A549 (cell line): ENCODE results near the gene UBE2U. TPM values are rescaled to one million over a fixed set of nuclear protein-coding genes. Genes with fewer than 3 reads are reported as not detected.

Experiments
- ATAC-seq, 2 experiments: fragments of 200-7000 bp in 1 of 2; fragments of >200 bp in 1 of 2; cut with Nextera tagmentation in 1 of 2; cut with Tn5 transposase in 1 of 2; 3 replicates each; pipeline versions ENCODE4 v1.8.0 to v1.9.1; 2018 to 2020; ENCODE audit warnings: mild to moderate bottlenecking in 1 of 2, moderate library complexity in 1 of 2
- CTCF ChIA-PET: fragments of 300-600 bp; sonication (Branson Sonifier 250); formaldehyde crosslinking; extraction: SDS; loops from one replicate; lab custom pipeline; 2021; ENCODE audit warnings: antibody characterized with exemption, inconsistent platforms; lab: Yijun Ruan, JAX
- POLR2A ChIA-PET: fragments of 350-600 bp; formaldehyde crosslinking; extraction: SDS; loops from one replicate; lab custom pipeline; 2021; ENCODE audit warnings: antibody characterized with exemption, inconsistent platforms; lab: Yijun Ruan, JAX
- DNase-seq, 2 experiments: peaks; one replicate each; pipeline versions ENCODE4 v3.0.0 to v3.0.0-alpha.2; 2011 to 2016; ENCODE audit warnings: low read depth in 1 of 2, low spot score in 1 of 2
- FAIRE-seq: peaks from 2 replicates; lab custom pipeline; 2011; peaks lifted over from hg19 to GRCh38; lab: Jason Lieb, UNC
- H3K27ac ChIP-seq, 2 experiments: fragments of >200 bp; sonication (Bioruptor Twin); formaldehyde crosslinking; 3 replicates each; pipeline ENCODE4 v1.5.1; 2016 to 2017
- H3K4me1 ChIP-seq: fragments of >200 bp; sonication (Bioruptor Twin); formaldehyde crosslinking; 3 replicates; pipeline ENCODE4 v1.6.1; 2016
- H3K4me2 ChIP-seq: fragments of >200 bp; sonication (Bioruptor Twin); formaldehyde crosslinking; 3 replicates; pipeline ENCODE4 v1.6.1; 2016
- H3K4me3 ChIP-seq: fragments of >200 bp; sonication (Bioruptor Twin); formaldehyde crosslinking; 3 replicates; pipeline ENCODE4 v1.5.1; 2016
- H3K9me3 ChIP-seq: fragments of >200 bp; sonication (Bioruptor Twin); formaldehyde crosslinking; 3 replicates; pipeline ENCODE4 v1.6.1; 2016
- CBX2 ChIP-seq: fragments of 200-600 bp; sonication (generic); IDR thresholded peaks from 2 replicates; pipeline ENCODE4 v1.6.1; 2016; ENCODE audit warnings: low read depth, mild to moderate bottlenecking, borderline replicate concordance
- CBX8 ChIP-seq: fragments of 200-600 bp; sonication (generic); IDR thresholded peaks from 2 replicates; pipeline ENCODE4 v1.6.1; 2016
- CEBPB ChIP-seq, 2 experiments: fragments of >200 bp in 1 of 2; sonication (Bioruptor Twin) in 1 of 2; formaldehyde crosslinking in 1 of 2; IDR thresholded peaks; 2 replicates each; pipeline ENCODE4 v1.6.1; 2012 to 2016
- CHD2 ChIP-seq: fragments of 150-350 bp; IDR thresholded peaks from 2 replicates; pipeline ENCODE4 v1.6.1; 2014; ENCODE audit warnings: low read length; ENCODE audit not compliant: partially characterized antibody
- CHD4 ChIP-seq: fragments of 200-600 bp; sonication (generic); IDR thresholded peaks from 2 replicates; pipeline ENCODE4 v1.6.1; 2016; ENCODE audit warnings: antibody characterized with exemption, mild to moderate bottlenecking, borderline replicate concordance
- EHF ChIP-seq: fragments of 250-450 bp; sonication (Bioruptor Pico); IDR thresholded peaks from 2 replicates; pipeline ENCODE4 v1.5.0; 2020; ENCODE audit warnings: mild to moderate bottlenecking
- EHMT2 ChIP-seq: fragments of 200-600 bp; sonication (generic); IDR thresholded peaks from 2 replicates; pipeline ENCODE4 v1.6.1; 2016; ENCODE audit warnings: antibody characterized with exemption, low read depth, mild to moderate bottlenecking, moderate library complexity
- ELK1 ChIP-seq: fragments of 150-350 bp; IDR thresholded peaks from 2 replicates; pipeline ENCODE4 v1.6.1; 2014; ENCODE audit warnings: low read depth, mild to moderate bottlenecking, low read length
- HES2 ChIP-seq: fragments of >200 bp; sonication (Bioruptor Twin); formaldehyde crosslinking; IDR thresholded peaks from 2 replicates; pipeline ENCODE4 v1.6.1; 2016
- HOXA7 ChIP-seq: fragments of 250-450 bp; sonication (Bioruptor Pico); IDR thresholded peaks from 2 replicates; pipeline ENCODE4 v1.5.0; 2020; ENCODE audit warnings: mild to moderate bottlenecking, moderate library complexity
- HOXB13 ChIP-seq: fragments of 250-450 bp; sonication (Bioruptor Pico); IDR thresholded peaks from 2 replicates; pipeline ENCODE4 v1.5.0; 2020; ENCODE audit warnings: low read depth, mild to moderate bottlenecking, moderate library complexity
- JUNB ChIP-seq: fragments of >200 bp; sonication (Bioruptor Twin); formaldehyde crosslinking; IDR thresholded peaks from 2 replicates; pipeline ENCODE4 v1.6.1; 2016
- KDM1A ChIP-seq: fragments of 200-600 bp; sonication (generic); IDR thresholded peaks from 2 replicates; pipeline ENCODE4 v1.6.1; 2016; ENCODE audit warnings: low read depth, mild to moderate bottlenecking
- NPAS2 ChIP-seq: fragments of 250-450 bp; sonication (Bioruptor Pico); IDR thresholded peaks from 2 replicates; pipeline ENCODE4 v1.8.0; 2022; ENCODE audit warnings: mild to moderate bottlenecking, moderate library complexity, borderline replicate concordance
- NR3C1 ChIP-seq: fragments of >200 bp; sonication (Bioruptor Twin); formaldehyde crosslinking; IDR thresholded peaks from 3 replicates; pipeline ENCODE4 v1.6.1; 2017
- POLR2AphosphoS2 ChIP-seq: conservative IDR thresholded peaks from 2 replicates; pipeline ENCODE4 v1.6.1; 2012; ENCODE audit warnings: low read length, improper control_type of control experiment, inconsistent platforms
- RAD21 ChIP-seq, 2 experiments: fragments of >200 bp in 1 of 2; sonication (Bioruptor Twin) in 1 of 2; formaldehyde crosslinking in 1 of 2; IDR thresholded peaks in 1 of 2; conservative IDR thresholded peaks in 1 of 2; 2 replicates in 1 of 2; 3 replicates in 1 of 2; pipeline ENCODE4 v1.6.1; 2012 to 2018; ENCODE audit warnings: inconsistent platforms in 1 of 2
- RARB ChIP-seq: fragments of 250-450 bp; sonication (Bioruptor Pico); IDR thresholded peaks from 2 replicates; pipeline ENCODE4 v1.8.0; 2021; ENCODE audit warnings: mild to moderate bottlenecking, moderate library complexity
- RFX5 ChIP-seq: fragments of 450-650 bp; IDR thresholded peaks from 2 replicates; pipeline ENCODE4 v1.7.1; 2014; ENCODE audit warnings: antibody characterized with exemption, mild to moderate bottlenecking, moderate library complexity
- SREBF2 ChIP-seq: fragments of 450-650 bp; IDR thresholded peaks from 2 replicates; pipeline ENCODE4 v1.6.1; 2014; ENCODE audit warnings: mild to moderate bottlenecking, moderate library complexity
- TP53 ChIP-seq: fragments of 250-450 bp; sonication (Bioruptor Pico); IDR thresholded peaks from 2 replicates; pipeline ENCODE4 v1.5.0; 2021; ENCODE audit warnings: mild to moderate bottlenecking, moderate library complexity
- USF2 ChIP-seq: fragments of 450-650 bp; IDR thresholded peaks from 2 replicates; pipeline ENCODE4 v1.6.1; 2014; ENCODE audit warnings: antibody characterized with exemption
- ZC3H11A ChIP-seq: fragments of 450-650 bp; IDR thresholded peaks from 2 replicates; pipeline ENCODE4 v1.6.1; 2014; ENCODE audit warnings: antibody characterized with exemption, mild to moderate bottlenecking
- ZFP36 ChIP-seq: fragments of 450-650 bp; IDR thresholded peaks from 2 replicates; pipeline ENCODE4 v1.6.1; 2014; ENCODE audit warnings: borderline replicate concordance; ENCODE audit not compliant: partially characterized antibody
- ZNF302 ChIP-seq: fragments of 250-450 bp; sonication (Bioruptor Pico); IDR thresholded peaks from 2 replicates; pipeline ENCODE4 v1.9.0; 2021; ENCODE audit warnings: inconsistent platforms, mild to moderate bottlenecking, moderate library complexity
- WGBS: methylation state at CpG from one replicate; pipeline ENCODE4 v1.1.6; 2017; ENCODE audit errors: missing lambda C conversion rate; 5-methylcytosine and 5-hydroxymethylcytosine counted together
- polyA plus RNA-seq, 4 experiments: library from polyadenylated mRNA; depleted of rRNA in 3 of 4; stranded (reverse); fragments of >200 nt; fragmentation: RNase III in 1 of 4; extraction: RNeasy Plus Mini Kit Qiagen cat#74134 plus additional on column Dnase treatment in 1 of 4; gene quantifications; 2 replicates in 3 of 4; 3 replicates in 1 of 4; pipeline ENCODE4 v1.2.3, GENCODE V29; 2011 to 2017
- TF ChIP-seq, protein P1 (sequence below): fragments of 250-450 bp; sonication (Bioruptor Pico); IDR thresholded peaks from 2 replicates; pipeline ENCODE4 v1.5.0; 2020; ENCODE audit warnings: low read depth, mild to moderate bottlenecking, moderate library complexity

The UBE2U gene
- polyA plus RNA-seq, 2 of the 4 experiments (the other 2 are of a cell fraction), result not detected

DNA sequence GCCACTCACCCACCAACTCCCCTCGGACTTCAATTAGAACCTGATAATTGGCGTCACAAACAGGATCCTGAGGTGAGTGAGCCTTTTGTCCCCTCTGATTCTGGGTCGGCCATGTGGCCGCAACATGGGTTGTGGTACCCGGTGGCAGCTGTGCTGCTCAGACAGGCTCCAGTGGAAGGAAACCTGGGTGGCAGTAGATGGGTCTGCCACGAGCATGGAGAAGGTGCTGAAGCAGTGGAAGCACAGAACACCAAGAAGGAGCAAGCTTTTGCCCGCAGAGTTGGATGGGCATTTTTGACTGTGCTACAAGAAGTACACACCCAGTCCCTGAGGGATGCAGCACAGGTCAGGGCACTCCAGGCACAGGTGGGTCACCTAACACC, 16.5 kb upstream of the UBE2U start:
- Histone ChIP-seq H3K9me3 (no peaks in the 10 kb centered on the region), H3K4me1 (no peaks in the 10 kb centered on the region), H3K4me2 (no peak overlapping the region), H3K4me3 (no peak overlapping the region), H3K27ac (no peak overlapping the region)
- CTCF ChIA-PET, result no interaction called here
- WGBS, result 89% methylated on average over 6 of the region's 7 CpGs
- no peak for TF ChIP-seq ZFP36
- no peak for TF ChIP-seq CBX2
- TF ChIP-seq NR3C1, result no peak
- TF ChIP-seq ZC3H11A, result no peak
- TF ChIP-seq CBX8, result no peak
- no peak for TF ChIP-seq EHF (CRISPR knock-in tag)
- no peak for TF ChIP-seq ZNF302 (CRISPR knock-in tag)
- no peak for TF ChIP-seq KDM1A
- TF ChIP-seq NPAS2 (CRISPR knock-in tag), result no peak
- no peak for TF ChIP-seq SREBF2
- TF ChIP-seq, protein P1, sequence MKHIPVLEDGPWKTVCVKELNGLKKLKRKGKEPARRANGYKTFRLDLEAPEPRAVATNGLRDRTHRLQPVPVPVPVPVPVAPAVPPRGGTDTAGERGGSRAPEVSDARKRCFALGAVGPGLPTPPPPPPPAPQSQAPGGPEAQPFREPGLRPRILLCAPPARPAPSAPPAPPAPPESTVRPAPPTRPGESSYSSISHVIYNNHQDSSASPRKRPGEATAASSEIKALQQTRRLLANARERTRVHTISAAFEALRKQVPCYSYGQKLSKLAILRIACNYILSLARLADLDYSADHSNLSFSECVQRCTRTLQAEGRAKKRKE, result no peak
- DNase-seq (no peak), FAIRE-seq (no peak), ATAC-seq (no peak)
- POLR2A ChIA-PET, result no interaction called here

- H3K4me2 ChIP-seq, result no peak overlapping the region
- FAIRE-seq (no peak), DNase-seq (no peak), ATAC-seq (no peak; a peak in 1 of 6 replicates)
- TF ChIP-seq JUNB, result no peak
- TF ChIP-seq USF2, result no peak
- no peak for TF ChIP-seq CEBPB (IDR thresholded peaks at IDR 0.05)
- TF ChIP-seq RAD21 (conservative IDR thresholded peaks at IDR 0.05 in 1 of 2, IDR thresholded peaks at IDR 0.05 in 1 of 2), result no peak
- no peak for TF ChIP-seq RARB (CRISPR knock-in tag)
- TF ChIP-seq HES2, result no peak
- ChIA-PET POLR2A (no interaction called here), CTCF (no interaction called here)
- no peaks in the 10 kb centered on the region for H3K9me3 ChIP-seq
- H3K4me3 ChIP-seq, result no peak overlapping the region
- WGBS, result 84% methylated on average over 4 of the region's 4 CpGs
- H3K27ac ChIP-seq, result no peak overlapping the region
- H3K4me1 ChIP-seq, result no peaks in the 10 kb centered on the region
Observed at GRCh38 chr1:64187646-64188045, 15.8 kb upstream of the UBE2U start.

DNA sequence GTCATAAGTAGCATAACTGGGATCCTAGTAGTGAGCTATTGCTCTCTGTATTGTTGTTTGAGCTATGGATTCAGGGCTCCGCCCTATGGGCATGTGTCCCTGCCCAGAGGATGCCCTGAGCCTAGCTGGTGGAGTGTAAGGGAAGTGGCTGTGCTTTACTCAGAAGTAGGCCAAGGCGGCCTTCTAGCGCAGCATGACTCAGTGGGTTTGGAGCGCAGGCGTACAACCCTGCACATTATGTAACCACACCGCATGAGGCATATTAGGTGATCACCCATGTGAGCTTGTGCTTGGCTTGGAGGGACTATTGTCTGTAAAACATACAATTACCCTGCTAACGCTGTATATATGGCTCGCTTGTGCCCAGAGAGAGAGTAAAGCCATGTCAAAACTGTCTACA, 11.1 kb upstream of the UBE2U start:
- Histone ChIP-seq H3K4me1 (no peaks in the 10 kb centered on the region), H3K27ac (no peak overlapping the region), H3K4me3 (no peak overlapping the region), H3K4me2 (no peak overlapping the region), H3K9me3 (no peaks in the 10 kb centered on the region)
- no peak for ATAC-seq
- 96% methylated on average over 7 of the region's 8 CpGs for WGBS
- ChIA-PET POLR2A (no interaction called here), CTCF (interaction anchor here (1.0 to 1.1 kb wide), 3 partner anchors 23 to 55 kb away, joined by 3 read pairs; no protein-coding TSS in a partner anchor)
- FAIRE-seq, result no peak
- TF ChIP-seq CHD2 (no peak), HES2 (no peak), HOXB13 (CRISPR knock-in tag) (no peak), RARB (CRISPR knock-in tag) (no peak), KDM1A (no peak), EHMT2 (no peak), ELK1 (no peak), RFX5 (no peak), USF2 (no peak), TP53 (CRISPR knock-in tag) (no peak), CHD4 (no peak), POLR2AphosphoS2 (no peak), HOXA7 (CRISPR knock-in tag) (no peak)
- TF ChIP-seq, protein P1, result no peak
- no peak for DNase-seq
